Activated gamma-delta T cell (primary cell): ENCODE data around the gene ETV6.
"Not testable (repeated sequence)": the region's sequence is repeated elsewhere in the genome, so short reads cannot be mapped to it uniquely, and the experiment has no call there.

ENCODE experiments used
- DNase-seq: peaks from one replicate; lab custom pipeline; 2025; lab: John Stamatoyannopoulos, UW

Gene ETV6

DNA sequence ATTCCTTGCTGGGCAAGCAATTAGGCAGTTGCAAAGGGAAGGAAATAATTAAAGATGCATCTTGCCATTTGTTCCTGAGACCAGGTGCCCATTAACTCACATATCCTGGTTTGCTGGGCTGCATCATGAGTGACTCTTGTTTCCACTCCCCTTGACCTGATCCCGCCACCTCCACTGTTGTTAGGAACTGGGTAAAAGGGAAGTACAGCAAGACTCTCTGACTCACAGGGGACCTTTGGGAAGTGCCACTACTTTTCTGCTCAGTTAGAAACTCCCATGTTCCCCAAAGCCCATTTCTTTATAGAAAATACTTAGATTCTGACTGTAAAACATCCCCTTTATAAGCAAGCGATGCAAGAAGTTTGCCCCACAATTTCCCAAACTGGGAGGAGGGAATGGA, 235.2 kb downstream of the ETV6 start:
- DNase-seq: no peak

DNA sequence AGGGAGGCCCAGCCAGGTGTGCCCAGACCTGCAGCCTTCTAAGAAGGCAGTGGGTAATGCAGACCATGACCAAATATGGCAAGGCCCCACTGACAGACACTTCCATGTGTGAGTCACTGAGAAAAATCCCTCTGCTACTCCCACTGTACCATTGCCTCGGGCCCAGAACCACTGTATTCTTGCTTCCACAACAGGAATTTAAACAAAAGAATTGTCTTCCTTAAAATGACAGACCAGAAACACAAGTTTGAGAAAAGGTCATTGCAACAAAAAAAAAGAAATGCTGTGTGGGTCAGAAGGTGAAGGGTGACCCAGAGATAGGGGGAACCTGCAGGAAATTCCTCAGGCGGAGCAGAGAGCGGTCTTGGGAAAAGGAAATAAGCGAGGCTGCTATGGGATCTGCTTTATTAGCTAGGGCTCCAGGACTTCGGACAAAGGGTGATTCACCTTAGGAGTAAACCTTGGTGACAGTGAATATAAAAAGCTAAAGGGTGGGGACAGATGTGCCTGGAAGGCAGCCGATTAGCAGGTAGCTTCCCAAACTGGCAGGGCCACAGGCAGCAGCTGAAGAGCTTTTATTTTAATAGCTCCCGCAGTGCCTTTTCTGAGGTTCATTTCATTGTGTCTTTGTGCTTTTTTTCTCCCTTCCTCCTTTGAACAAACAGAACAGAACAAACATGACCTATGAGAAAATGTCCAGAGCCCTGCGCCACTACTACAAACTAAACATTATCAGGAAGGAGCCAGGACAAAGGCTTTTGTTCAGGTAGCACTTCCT, 236.0 kb downstream of the ETV6 start:
- DNase-seq: no peak

DNA sequence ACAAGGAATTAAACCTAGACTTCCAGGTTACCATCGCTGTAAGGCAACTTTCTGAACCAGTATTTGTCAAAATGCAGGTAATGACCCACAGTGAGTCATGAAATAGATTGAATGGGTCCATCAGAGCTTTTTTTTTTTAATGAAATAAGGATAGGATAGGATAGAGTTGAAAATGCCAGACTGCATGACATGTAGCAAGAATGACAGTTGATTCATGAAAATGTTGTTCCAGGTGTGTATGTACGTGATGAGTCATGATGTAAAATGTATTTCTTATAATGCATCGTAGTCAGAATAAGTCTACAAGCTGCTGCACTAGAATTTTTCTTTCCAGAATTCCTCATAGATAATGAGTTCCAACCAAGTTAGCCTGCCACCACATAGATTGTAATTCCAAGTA, 236.9 kb downstream of the ETV6 start:
- no peak for DNase-seq

DNA sequence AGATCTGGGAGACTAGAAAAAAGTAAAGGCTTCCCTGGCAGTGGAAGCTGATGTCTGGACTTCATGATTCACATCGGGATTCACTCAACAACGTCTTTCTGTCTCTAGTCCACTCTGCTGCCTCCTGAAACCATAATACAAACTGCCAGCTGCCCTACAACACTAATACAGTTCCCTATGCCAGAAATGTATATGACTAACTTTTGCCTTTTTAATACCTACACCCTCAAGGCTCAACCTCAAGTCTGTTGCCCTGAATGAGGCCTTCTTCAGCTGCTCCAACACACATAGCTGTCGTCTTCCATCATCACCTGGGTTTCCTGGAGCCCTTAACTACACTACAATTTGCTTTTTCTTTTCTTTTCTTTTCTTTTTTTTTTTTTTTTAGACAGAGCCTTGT, 238.6 kb downstream of the ETV6 start:
- DNase-seq: no peak

GRCh38 chr12:11891346-11891745, 241.9 kb downstream of the ETV6 start:
- no peak for DNase-seq

GRCh38 chr12:11891754-11892386, 242.4 kb downstream of the ETV6 start:
- no peak for DNase-seq

- DNase-seq: no peak
Observed at GRCh38 chr12:11893998-11894397, 244.5 kb downstream of the ETV6 start.

GRCh38 chr12:11894890-11895289, 245.4 kb downstream of the ETV6 start:
- DNase-seq: no peak

- DNase-seq: no peak
Observed at GRCh38 chr12:11895421-11896078, 246.1 kb downstream of the ETV6 start.

DNA sequence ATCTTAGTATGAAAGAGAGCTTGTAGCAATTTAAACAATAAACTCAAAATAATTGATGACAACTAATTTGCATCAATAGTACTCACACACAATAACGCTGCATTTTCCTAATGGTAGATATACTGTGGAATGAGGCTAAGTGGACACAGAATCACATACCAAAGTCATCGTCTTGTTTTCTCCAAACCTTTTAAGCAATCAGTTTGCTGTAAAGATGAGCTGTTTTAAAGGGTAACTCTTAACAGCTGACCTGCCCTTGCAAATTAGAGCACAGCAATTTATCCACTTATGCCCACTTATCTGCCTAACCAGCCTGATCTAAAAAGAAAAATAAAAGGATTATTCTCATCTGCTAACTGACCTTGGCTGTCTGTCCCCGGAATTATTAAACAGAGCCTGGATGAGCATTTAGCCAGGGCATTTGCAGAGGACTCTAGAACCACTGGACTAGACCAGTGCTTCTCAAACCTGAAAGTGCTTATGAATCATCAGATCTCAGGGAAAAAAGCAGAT, 247.0 kb downstream of the ETV6 start:
- no peak for DNase-seq

DNA sequence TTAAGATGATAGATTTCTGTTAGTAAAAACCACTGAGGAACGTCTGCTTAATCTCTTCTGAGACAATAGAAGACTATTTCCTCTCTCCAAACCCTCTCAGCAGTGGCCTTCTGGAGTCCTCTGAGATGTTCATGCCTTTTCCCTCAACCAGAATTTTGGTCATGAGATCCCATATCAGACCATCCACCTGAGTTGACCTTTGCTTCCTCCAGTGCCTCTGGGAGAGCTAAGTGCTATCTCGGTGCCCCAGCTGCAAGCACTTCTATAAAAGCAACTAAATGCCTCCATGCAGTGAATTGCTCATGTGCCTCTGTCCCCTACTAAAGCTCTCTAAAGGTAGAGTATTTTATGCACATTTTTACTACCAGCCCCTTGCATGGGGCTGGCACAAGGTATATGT, 248.4 kb downstream of the ETV6 start:
- DNase-seq: no peak

DNA sequence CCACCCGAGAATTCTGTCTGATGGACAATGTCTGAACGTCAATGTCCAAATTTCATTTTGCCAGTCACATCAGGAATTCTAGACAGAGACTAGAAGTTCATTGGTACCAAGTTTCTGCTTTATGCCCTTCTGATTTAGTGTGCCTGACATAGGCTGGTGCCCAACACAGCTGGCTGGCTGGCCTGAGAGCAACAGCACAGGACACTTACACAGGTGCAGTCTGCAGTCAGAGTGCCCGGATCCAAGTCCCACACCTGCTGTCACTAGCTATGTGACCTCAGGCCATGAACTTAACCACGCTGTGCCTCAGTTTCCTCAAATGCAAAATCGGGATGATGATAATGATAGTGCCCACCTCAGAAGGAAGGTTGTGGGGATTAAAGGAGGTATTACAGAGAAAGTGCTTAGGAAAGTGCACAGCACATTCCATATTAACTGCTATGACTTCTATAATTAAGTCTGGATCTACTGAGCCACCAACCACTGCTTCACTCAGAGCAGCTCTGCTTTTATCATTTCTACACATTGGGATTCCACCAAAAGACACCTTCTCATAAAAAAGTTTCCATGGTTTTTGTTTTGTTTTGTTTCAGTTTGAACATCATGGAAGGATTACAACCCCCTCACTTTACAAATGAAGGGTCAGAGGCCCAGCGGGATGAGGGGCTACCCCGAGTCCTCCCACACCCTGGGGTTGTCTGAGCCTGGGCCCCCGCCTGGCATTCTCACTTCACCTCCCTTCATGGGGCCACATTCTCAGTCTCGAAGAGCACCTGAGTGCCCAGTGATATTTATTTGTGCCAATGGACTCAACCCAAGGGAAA, 252.4 kb downstream of the ETV6 start:
- no peak for DNase-seq

DNA sequence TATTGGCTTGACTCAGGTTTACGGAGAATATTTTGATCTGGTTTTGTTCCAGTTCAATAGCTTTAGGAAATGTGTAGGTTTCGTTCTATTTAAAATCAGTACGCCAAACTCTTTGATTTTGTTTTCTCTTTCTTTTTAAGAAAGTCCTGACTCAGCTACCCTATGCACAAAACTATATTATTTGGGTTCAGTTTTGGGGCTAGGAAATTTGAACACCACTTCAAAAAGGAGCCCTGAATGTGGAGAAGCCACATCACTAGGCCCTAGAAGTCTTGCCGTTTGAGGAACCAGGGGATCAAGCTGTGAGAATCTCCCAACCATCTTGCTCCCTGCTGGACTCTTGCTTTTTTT, 253.0 kb downstream of the ETV6 start:
- DNase-seq: no peak

- DNase-seq: no peak
Observed at GRCh38 chr12:11904124-11904523, 254.7 kb downstream of the ETV6 start.

- DNase-seq: no peak
Observed at GRCh38 chr12:11905534-11905933, 256.1 kb downstream of the ETV6 start.

GRCh38 chr12:11906286-11906935, 256.9 kb downstream of the ETV6 start:
- DNase-seq: no peak

GRCh38 chr12:11907625-11908024, 258.2 kb downstream of the ETV6 start:
- DNase-seq: no peak

GRCh38 chr12:11909406-11909805, 259.9 kb downstream of the ETV6 start:
- DNase-seq: not testable (repeated sequence)

- no peak for DNase-seq
Observed at GRCh38 chr12:11916113-11916512, 266.6 kb downstream of the ETV6 start.

GRCh38 chr12:11916771-11917170, 267.3 kb downstream of the ETV6 start:
- no peak for DNase-seq

GRCh38 chr12:11917501-11917900, 268.0 kb downstream of the ETV6 start:
- no peak for DNase-seq

- no peak for DNase-seq
Observed at GRCh38 chr12:11920231-11920630, 270.8 kb downstream of the ETV6 start.
